GM12865 (cell line): ENCODE results near the gene NF2.

ENCODE experiments used
- DNase-seq: peaks from one replicate; pipeline ENCODE4 v3.0.0; 2010; ENCODE audit warnings: low read depth
- H3K4me3 ChIP-seq: 2 replicates; pipeline ENCODE4 v1.5.1; 2011; ENCODE audit warnings: mild to moderate bottlenecking, low read depth, low read length, control low read depth
- CTCF ChIP-seq: IDR thresholded peaks from 2 replicates; pipeline ENCODE4 v1.5.1; 2011; ENCODE audit warnings: low read length, control low read depth, low read depth, inconsistent platforms; ENCODE audit not compliant: insufficient read depth; ENCODE audit errors: missing control alignments

The NF2 gene

GRCh38 chr22:29737251-29738117, 134.1 kb downstream of the NF2 start:
- TF ChIP-seq CTCF = no peak
- no peak overlapping the region for H3K4me3 ChIP-seq
- DNase-seq = no peak

DNA sequence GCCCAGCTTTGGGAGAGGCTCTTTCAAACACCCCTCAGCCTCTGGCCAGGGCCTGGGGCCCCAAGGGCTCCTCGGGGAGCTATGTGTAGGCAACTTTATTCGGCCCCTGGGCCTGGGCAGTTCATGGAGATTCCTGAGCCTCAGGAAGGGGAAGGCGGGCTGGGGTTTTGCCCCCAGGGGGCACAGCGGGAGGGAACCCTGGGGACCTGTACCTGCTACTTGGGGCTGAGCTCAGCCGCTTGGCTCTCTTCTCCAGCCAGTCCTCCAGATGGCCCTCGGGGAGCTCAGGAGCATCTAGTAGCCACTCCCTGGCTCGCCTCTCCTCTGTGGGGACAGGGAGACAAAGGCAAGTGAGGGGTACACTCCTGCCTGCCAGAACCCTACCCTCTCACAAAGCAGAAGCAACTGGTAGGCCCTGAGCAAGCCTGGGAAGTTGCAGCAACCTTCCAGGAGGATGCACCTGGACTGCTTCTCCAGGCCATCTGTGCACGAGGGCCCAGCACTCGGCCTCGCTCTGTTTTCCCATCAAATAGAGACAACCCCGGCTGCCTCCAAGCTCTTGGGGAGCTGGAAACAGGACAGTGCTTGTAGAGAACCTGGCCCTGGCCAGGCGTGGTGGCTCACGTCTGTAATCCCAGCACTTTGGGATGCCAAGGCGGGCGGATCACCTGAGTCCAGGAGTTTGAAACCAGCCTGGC, 134.8 kb downstream of the NF2 start:
- TF ChIP-seq CTCF = no peak
- DNase-seq = no peak
- H3K4me3 ChIP-seq = no peak overlapping the region

- TF ChIP-seq CTCF = no peak
- DNase-seq = no peak
Measured at GRCh38 chr22:29739346-29739875, 136.0 kb downstream of the NF2 start.

DNA sequence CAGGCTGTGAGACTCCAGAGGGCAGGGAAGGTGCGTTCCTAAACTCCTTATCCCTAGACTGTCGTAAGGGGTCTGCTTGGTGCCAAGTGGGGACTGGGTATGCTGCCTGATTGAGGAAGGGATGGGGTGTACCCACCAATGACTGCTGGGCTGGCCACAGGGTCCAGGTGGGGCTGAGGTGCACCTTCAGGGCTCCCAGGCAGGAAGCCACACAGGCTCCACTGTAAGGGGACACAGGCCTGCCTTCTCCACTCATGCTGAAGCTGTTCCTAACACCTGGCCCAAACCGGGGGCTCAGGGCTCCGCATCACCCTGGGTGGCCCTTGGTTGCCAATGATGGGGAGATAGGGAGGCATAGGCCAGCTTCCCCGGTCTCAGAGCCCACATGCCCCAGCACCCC, 136.8 kb downstream of the NF2 start:
- TF ChIP-seq CTCF = no peak
- no peak overlapping the region for H3K4me3 ChIP-seq
- no peak for DNase-seq

More at GRCh38 chr22:29739346-29739875, 136.0 kb downstream of the NF2 start:
- H3K4me3 ChIP-seq = no peak overlapping the region

- no peak for DNase-seq
- H3K4me3 ChIP-seq = no peak overlapping the region
- no peak for TF ChIP-seq CTCF
Measured at GRCh38 chr22:29741926-29742325, 138.5 kb downstream of the NF2 start.

- DNase-seq = no peak
- no peak overlapping the region for H3K4me3 ChIP-seq
Measured at GRCh38 chr22:29742326-29742725, 138.9 kb downstream of the NF2 start.

More at GRCh38 chr22:29742326-29742725, 138.9 kb downstream of the NF2 start:
- no peak for TF ChIP-seq CTCF
